Skeletal muscle satellite cell (primary cell): ENCODE data around the gene ACKR2.

Experiments used
- H3K27me3 ChIP-seq: 2 replicates; pipeline ENCODE4 v1.7.0; 2013; ENCODE audit warnings: low read length; ENCODE audit not compliant: control insufficient read depth, insufficient read depth
- H3K36me3 ChIP-seq: 2 replicates; pipeline ENCODE4 v1.7.0; 2013; ENCODE audit warnings: mild to moderate bottlenecking, control low read depth, low read length; ENCODE audit not compliant: insufficient read depth
- H3K4me1 ChIP-seq: 2 replicates; pipeline ENCODE4 v1.7.0; 2013; ENCODE audit warnings: low read length; ENCODE audit not compliant: control insufficient read depth, insufficient read depth
- H3K4me2 ChIP-seq: 2 replicates; pipeline ENCODE4 v1.7.0; 2013; ENCODE audit warnings: mild to moderate bottlenecking, low read length
- H3K4me3 ChIP-seq: 2 replicates; pipeline ENCODE4 v1.7.0; 2013; ENCODE audit warnings: low read length
- H3K9ac ChIP-seq: 2 replicates; pipeline ENCODE4 v1.7.0; 2013; ENCODE audit warnings: mild to moderate bottlenecking, low read depth, low read length, moderate library complexity
- H3K9me3 ChIP-seq: replicated peaks from 2 replicates; pipeline ENCODE4 v1.7.0; 2013; ENCODE audit warnings: mild to moderate bottlenecking, control low read depth, low read length

The ACKR2 gene

GRCh38 chr3:42780398-42780797, 28.8 kb upstream of the ACKR2 start:
- Histone ChIP-seq H3K4me2 (no peak overlapping the region), H3K9me3 (no peaks in the 10 kb centered on the region), H3K36me3 (peaks cover 11% of the 10 kb centered on the region), H3K9ac (peak overlapping the region; percentile 2), H3K27me3 (no peaks in the 10 kb centered on the region), H3K4me3 (no peak overlapping the region), H3K4me1 (peaks cover 29% of the 10 kb centered on the region)

- no peaks in the 10 kb centered on the region for H3K9me3 ChIP-seq
Measured at GRCh38 chr3:42780892-42781700, 28.1 kb upstream of the ACKR2 start.

GRCh38 chr3:42786212-42786611, 23.0 kb upstream of the ACKR2 start:
- H3K27me3 ChIP-seq: no peaks in the 10 kb centered on the region
- peaks cover 19% of the 10 kb centered on the region for H3K36me3 ChIP-seq
- no peaks in the 10 kb centered on the region for H3K9me3 ChIP-seq
- H3K4me1 ChIP-seq: no peaks in the 10 kb centered on the region
- no peak overlapping the region for H3K9ac ChIP-seq
- H3K4me3 ChIP-seq: no peak overlapping the region
- H3K4me2 ChIP-seq: no peak overlapping the region

More at GRCh38 chr3:42780892-42781700, 28.1 kb upstream of the ACKR2 start:
- H3K4me2 ChIP-seq: no peak overlapping the region
- H3K27me3 ChIP-seq: no peaks in the 10 kb centered on the region
- H3K9ac ChIP-seq: peak overlapping the region; percentile 2
- H3K36me3 ChIP-seq: peaks cover 13% of the 10 kb centered on the region
- no peak overlapping the region for H3K4me3 ChIP-seq
- peaks cover 29% of the 10 kb centered on the region for H3K4me1 ChIP-seq

- no peaks in the 10 kb centered on the region for H3K9me3 ChIP-seq
- H3K4me2 ChIP-seq: no peak overlapping the region
- no peak overlapping the region for H3K4me3 ChIP-seq
- H3K27me3 ChIP-seq: no peaks in the 10 kb centered on the region
- no peaks in the 10 kb centered on the region for H3K4me1 ChIP-seq
- H3K36me3 ChIP-seq: peaks cover 19% of the 10 kb centered on the region
- no peak overlapping the region for H3K9ac ChIP-seq
Measured at GRCh38 chr3:42786631-42787030, 22.6 kb upstream of the ACKR2 start.

GRCh38 chr3:42790714-42791229, 18.5 kb upstream of the ACKR2 start:
- peaks cover 6% of the 10 kb centered on the region for H3K36me3 ChIP-seq
- no peak overlapping the region for H3K9ac ChIP-seq
- H3K9me3 ChIP-seq: no peaks in the 10 kb centered on the region
- H3K27me3 ChIP-seq: no peaks in the 10 kb centered on the region
- no peak overlapping the region for H3K4me3 ChIP-seq
- no peak overlapping the region for H3K4me2 ChIP-seq
- H3K4me1 ChIP-seq: no peaks in the 10 kb centered on the region

GRCh38 chr3:42795621-42796181, 13.5 kb upstream of the ACKR2 start:
- Histone ChIP-seq H3K27me3 (no peaks in the 10 kb centered on the region), H3K4me3 (no peak overlapping the region), H3K36me3 (no peaks in the 10 kb centered on the region), H3K4me1 (no peaks in the 10 kb centered on the region), H3K9ac (no peak overlapping the region), H3K4me2 (no peak overlapping the region), H3K9me3 (no peaks in the 10 kb centered on the region)

- no peaks in the 10 kb centered on the region for H3K4me1 ChIP-seq
- H3K4me3 ChIP-seq: no peak overlapping the region
- no peak overlapping the region for H3K9ac ChIP-seq
- H3K36me3 ChIP-seq: no peaks in the 10 kb centered on the region
- no peaks in the 10 kb centered on the region for H3K9me3 ChIP-seq
- no peaks in the 10 kb centered on the region for H3K27me3 ChIP-seq
- no peak overlapping the region for H3K4me2 ChIP-seq
Measured at GRCh38 chr3:42796332-42796885, 12.8 kb upstream of the ACKR2 start.

- no peak overlapping the region for H3K4me3 ChIP-seq
- no peaks in the 10 kb centered on the region for H3K9me3 ChIP-seq
- H3K36me3 ChIP-seq: no peaks in the 10 kb centered on the region
- H3K4me2 ChIP-seq: no peak overlapping the region
- H3K4me1 ChIP-seq: peaks cover 8% of the 10 kb centered on the region
- no peaks in the 10 kb centered on the region for H3K27me3 ChIP-seq
- H3K9ac ChIP-seq: no peak overlapping the region
Measured at GRCh38 chr3:42799376-42799775, 9.9 kb upstream of the ACKR2 start.

- no peak overlapping the region for H3K4me3 ChIP-seq
- H3K9me3 ChIP-seq: no peaks in the 10 kb centered on the region
- H3K9ac ChIP-seq: no peak overlapping the region
- H3K27me3 ChIP-seq: no peaks in the 10 kb centered on the region
- no peak overlapping the region for H3K4me2 ChIP-seq
- no peaks in the 10 kb centered on the region for H3K36me3 ChIP-seq
- peaks cover 8% of the 10 kb centered on the region for H3K4me1 ChIP-seq
Measured at GRCh38 chr3:42800251-42800650, 9.0 kb upstream of the ACKR2 start.

- Histone ChIP-seq H3K4me1 (peaks cover 8% of the 10 kb centered on the region), H3K4me3 (no peak overlapping the region), H3K9me3 (no peaks in the 10 kb centered on the region)
Measured at GRCh38 chr3:42801048-42801620, 8.1 kb upstream of the ACKR2 start.

GRCh38 chr3:42801784-42802183, 7.5 kb upstream of the ACKR2 start:
- H3K36me3 ChIP-seq: no peaks in the 10 kb centered on the region
- no peak overlapping the region for H3K4me2 ChIP-seq
- no peaks in the 10 kb centered on the region for H3K27me3 ChIP-seq
- H3K9me3 ChIP-seq: no peaks in the 10 kb centered on the region
- no peak overlapping the region for H3K4me3 ChIP-seq
- no peak overlapping the region for H3K9ac ChIP-seq
- H3K4me1 ChIP-seq: peaks cover 8% of the 10 kb centered on the region

More at GRCh38 chr3:42801048-42801620, 8.1 kb upstream of the ACKR2 start:
- Histone ChIP-seq H3K9ac (no peak overlapping the region), H3K27me3 (no peaks in the 10 kb centered on the region), H3K36me3 (no peaks in the 10 kb centered on the region), H3K4me2 (no peak overlapping the region)
